HUES48 (cell line): Measurements from ENCODE around the gene CIB1.
"Not testable (repeated sequence)": the region's sequence is repeated elsewhere in the genome, so short reads cannot be mapped to it uniquely, and the experiment has no call there.

Experiments
- H3K27ac ChIP-seq: one replicate; pipeline ENCODE4 v1.7.0; 2013; ENCODE audit warnings: low read depth, low read length, inconsistent platforms
- H3K27me3 ChIP-seq: 2 replicates; pipeline ENCODE4 v1.6.1; 2013; ENCODE audit warnings: mild to moderate bottlenecking, low read length; ENCODE audit not compliant: control insufficient read depth, insufficient read depth
- H3K36me3 ChIP-seq: 2 replicates; pipeline ENCODE4 v1.6.1; 2013; ENCODE audit warnings: low read length; ENCODE audit not compliant: control insufficient read depth, insufficient read depth
- H3K4me1 ChIP-seq: 2 replicates; pipeline ENCODE4 v1.6.1; 2013; ENCODE audit warnings: mild to moderate bottlenecking, low read length; ENCODE audit not compliant: control insufficient read depth, insufficient read depth
- H3K4me3 ChIP-seq: 2 replicates; pipeline ENCODE4 v1.5.1; 2013; ENCODE audit warnings: mild to moderate bottlenecking, low read depth, low read length
- H3K9ac ChIP-seq: 2 replicates; pipeline ENCODE4 v1.6.1; 2013; ENCODE audit warnings: mild to moderate bottlenecking, low read depth, low read length, moderate library complexity
- H3K9me3 ChIP-seq: 2 replicates; pipeline ENCODE4 v1.6.1; 2013; ENCODE audit warnings: low read length; ENCODE audit not compliant: control insufficient read depth, insufficient read depth

CIB1 gene

DNA sequence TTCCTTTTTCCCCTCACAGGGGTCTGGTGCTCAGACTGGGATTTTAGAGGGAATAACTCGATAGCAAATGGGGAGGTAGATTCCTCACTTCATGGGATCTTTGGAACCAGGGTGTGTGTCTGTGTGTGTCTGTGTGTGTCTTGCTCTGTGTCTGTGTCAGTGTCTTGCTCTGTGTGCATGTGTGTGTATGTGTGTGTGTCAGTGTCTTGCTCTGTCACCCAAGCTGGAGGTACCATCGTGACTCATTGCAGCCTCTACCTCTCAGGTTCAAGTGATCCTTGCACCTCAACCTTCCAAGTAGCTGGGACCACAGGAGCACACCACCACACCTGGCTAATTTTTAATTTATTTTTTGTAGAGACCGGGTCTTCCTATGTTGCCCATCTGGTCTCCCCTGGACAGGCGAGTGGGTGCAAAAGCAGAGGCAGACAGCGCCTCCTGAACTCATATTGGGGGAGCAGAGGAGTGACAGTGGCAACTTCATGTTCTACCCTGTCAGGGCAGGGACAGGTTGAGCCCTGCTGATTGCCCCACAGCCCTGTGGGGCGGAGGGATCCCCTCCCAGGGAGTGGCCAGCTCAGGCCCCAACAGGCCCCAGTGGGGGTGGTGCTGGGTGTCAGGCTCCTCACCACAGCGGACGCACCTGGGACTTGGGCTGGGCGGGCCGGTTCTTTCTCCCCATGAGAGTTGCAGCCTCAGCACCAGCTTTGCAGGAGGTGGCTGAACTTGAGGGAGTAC is 43.0 kb downstream of the CIB1 start:
- no peaks in the 10 kb centered on the region for H3K36me3 ChIP-seq
- no peaks in the 10 kb centered on the region for H3K9me3 ChIP-seq
- no peak overlapping the region for H3K4me3 ChIP-seq
- no peak overlapping the region for H3K9ac ChIP-seq
- H3K4me1 ChIP-seq = no peaks in the 10 kb centered on the region; the same call in 1 of the 2 replicates
- H3K27me3 ChIP-seq = no peaks in the 10 kb centered on the region
- no peak overlapping the region for H3K27ac ChIP-seq

DNA sequence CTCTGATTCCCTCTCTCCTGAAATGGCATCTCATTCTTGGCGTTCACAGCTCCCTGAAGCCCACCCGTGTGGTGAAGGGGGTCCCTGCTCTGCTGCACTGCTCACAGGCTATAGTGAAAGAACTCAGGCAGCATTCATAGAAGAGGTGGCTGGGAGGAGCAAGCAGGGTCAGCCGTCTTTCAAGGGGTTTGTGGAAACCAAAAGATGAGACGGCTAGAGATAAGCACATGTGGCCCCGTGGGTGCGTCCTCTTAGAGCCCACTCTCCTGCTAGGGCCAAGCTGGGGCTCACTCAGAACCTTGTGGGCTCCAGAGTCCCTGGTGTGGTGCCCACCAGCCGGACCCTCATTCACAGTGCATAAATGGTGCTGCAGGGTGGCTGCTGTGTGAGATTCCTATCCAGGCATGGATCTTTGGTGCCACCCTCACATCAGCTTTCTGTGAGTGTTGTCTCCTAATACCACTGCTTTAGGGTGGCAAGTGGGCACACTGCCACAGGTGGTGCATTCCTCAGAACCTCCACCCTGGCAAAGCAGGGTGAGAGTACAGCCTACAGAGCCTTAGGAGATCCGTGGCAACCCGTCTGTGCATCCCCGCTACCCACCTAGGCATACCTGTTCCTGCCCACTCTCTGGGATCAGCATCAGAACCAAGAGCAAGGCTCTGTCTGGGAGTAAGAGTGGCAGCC is 43.8 kb downstream of the CIB1 start:
- H3K4me3 ChIP-seq = no peak overlapping the region
- no peak overlapping the region for H3K27ac ChIP-seq
- no peaks in the 10 kb centered on the region for H3K27me3 ChIP-seq
- H3K9ac ChIP-seq = no peak overlapping the region
- H3K36me3 ChIP-seq = no peaks in the 10 kb centered on the region
- no peaks in the 10 kb centered on the region for H3K9me3 ChIP-seq
- H3K4me1 ChIP-seq = peaks cover 5% of the 10 kb centered on the region

DNA sequence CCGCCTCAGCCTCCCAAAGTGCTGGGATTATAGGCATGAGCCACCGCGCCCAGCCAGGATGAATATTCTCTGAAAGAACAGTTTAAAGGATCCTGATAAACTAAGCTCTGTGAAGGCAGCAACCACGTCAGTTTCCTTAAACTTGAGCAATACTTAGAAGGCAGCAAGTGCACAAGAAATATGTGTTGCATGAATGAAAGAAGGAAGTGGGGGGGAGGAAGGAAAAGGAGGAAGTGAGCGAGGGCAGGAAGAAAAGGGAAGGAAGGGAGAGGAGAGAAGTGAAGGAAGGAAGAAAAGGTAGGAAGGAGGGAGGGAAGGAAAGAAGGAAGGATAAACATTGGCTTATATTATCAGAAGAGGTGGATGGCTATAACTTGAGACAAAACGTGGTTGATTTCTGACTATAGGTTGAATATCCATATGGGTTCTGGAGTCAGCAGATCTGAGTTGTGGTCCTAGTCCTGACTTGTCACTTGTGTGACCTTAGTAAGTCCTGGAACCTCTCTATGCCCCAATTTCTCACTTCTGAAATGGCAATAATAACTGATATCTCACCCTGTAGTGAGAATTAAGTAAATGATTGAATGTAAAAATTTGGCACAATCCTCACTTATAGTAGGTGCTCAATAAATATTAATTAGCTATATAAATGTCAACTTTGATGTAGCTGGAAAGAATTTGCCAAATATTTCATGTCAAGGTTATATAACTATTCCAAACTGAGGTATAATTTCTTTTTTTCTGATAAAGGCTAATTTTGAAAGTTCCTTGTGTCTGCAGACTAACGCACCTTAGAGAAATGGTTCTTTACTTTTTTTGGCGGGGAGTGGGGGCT is 44.6 kb downstream of the CIB1 start:
- Histone ChIP-seq H3K4me3 (no peak overlapping the region), H3K9me3 (no peaks in the 10 kb centered on the region), H3K27me3 (no peaks in the 10 kb centered on the region), H3K27ac (no peak overlapping the region), H3K9ac (no peak overlapping the region), H3K36me3 (no peaks in the 10 kb centered on the region), H3K4me1 (peaks cover 8% of the 10 kb centered on the region)

DNA sequence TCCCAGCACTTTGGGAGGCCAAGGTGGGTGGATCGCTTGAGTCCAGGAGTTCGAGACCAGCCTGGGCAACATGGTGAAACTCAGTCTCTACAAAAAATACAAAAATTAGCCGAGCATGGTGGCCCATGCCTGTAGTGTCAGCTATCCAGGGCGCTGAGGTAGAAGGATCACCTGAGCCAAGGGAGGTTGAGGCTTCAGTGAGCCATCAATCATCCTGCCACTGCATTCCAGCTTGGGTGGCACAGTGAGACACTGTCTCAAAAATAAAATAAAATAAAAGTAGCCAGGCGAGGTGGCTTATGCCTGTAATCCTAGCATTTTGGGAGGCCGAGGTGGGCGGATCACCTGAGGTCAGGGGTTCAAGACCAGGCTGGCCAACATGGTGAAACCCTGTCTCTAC is 45.7 kb downstream of the CIB1 start:
- H3K36me3 ChIP-seq, H3K9ac ChIP-seq, H3K27ac ChIP-seq, H3K4me3 ChIP-seq, H3K27me3 ChIP-seq, H3K9me3 ChIP-seq, H3K4me1 ChIP-seq: not testable (repeated sequence)

DNA sequence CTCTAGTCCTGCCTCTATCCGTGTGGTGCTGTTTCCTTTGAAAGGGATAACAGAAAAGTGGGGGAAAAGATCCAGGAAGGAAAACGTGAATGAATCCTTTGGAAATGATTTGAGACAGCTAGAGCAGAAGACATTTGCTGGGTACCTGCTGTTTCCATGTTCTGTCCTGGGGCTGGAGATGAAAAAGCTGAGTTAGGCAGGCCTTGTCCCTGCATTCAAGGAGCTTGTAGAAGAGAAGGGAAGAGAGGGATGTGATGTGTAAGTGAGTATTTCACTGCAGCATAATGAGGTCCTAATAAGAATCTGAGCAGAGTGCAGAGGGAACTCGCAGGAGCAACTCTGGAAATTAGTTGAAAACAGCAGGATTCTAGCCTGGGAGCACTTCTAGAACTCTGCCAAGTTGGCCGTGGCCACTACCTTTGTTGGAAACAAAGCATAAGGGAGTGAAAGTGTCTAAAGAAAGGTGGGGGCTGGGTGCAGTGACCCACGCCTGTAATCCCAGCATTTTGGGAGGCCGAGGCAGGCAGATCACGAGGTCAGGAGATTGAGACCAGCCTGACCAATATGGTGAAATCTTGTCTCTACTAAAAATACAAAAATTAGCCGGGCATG is 46.4 kb downstream of the CIB1 start:
- H3K9ac ChIP-seq = no peak overlapping the region

DNA sequence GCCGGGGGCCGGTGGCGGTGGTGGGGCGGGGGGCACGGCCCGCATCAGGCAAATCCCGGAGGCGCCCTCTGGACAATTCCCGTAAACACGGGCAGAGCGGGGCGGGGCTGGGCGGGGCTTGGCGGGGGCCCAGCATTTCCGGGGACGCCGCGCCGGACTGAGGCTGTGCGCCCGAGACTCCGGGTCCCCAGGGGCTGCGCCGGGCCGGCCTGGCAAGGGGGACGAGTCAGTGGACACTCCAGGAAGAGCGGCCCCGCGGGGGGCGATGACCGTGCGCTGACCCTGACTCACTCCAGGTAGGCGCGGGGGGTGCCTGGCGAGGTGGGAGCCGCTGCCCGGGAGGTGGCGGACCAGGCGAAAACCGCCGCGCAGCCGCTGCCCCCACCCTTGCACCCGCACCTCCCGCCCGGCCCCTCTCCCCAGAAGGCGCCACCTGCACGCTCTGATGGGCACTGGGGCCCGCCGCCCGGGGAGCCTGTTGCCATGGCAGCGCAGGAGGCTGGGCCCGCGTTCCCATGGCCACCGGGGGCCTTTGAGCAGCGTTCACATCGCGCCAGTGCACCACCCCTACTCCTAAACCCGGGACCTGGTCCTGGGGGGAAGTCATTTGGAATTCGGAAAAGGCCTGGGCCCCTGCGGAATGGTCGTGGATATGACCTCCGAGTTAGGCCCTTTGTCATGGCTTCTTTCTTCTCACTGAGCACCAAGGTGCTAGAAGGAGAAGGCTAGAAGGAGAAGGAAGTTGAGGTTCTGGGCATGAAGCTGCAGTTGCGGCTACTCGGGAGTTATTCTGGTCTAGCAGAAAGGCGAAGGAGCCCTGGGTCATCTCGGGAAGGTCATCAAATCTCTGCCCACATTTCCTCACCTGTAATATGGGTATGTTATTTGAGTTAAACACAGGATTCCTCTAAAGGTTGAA is 48.7 kb downstream of the CIB1 start:
- peak overlapping the region; percentile 30 for H3K27ac ChIP-seq
- H3K9me3 ChIP-seq = no peaks in the 10 kb centered on the region
- no peak overlapping the region for H3K9ac ChIP-seq
- H3K27me3 ChIP-seq = no peaks in the 10 kb centered on the region
- peaks cover 10% of the 10 kb centered on the region for H3K4me1 ChIP-seq
- peak overlapping the region; percentile 72 for H3K4me3 ChIP-seq
- H3K36me3 ChIP-seq = no peaks in the 10 kb centered on the region

More for the DNA sequence above, 46.4 kb downstream of the CIB1 start:
- H3K4me3 ChIP-seq = no peak overlapping the region
- no peaks in the 10 kb centered on the region for H3K9me3 ChIP-seq
- no peak overlapping the region for H3K27ac ChIP-seq
- no peaks in the 10 kb centered on the region for H3K27me3 ChIP-seq
- H3K36me3 ChIP-seq = no peaks in the 10 kb centered on the region
- H3K4me1 ChIP-seq = peaks cover 10% of the 10 kb centered on the region

DNA sequence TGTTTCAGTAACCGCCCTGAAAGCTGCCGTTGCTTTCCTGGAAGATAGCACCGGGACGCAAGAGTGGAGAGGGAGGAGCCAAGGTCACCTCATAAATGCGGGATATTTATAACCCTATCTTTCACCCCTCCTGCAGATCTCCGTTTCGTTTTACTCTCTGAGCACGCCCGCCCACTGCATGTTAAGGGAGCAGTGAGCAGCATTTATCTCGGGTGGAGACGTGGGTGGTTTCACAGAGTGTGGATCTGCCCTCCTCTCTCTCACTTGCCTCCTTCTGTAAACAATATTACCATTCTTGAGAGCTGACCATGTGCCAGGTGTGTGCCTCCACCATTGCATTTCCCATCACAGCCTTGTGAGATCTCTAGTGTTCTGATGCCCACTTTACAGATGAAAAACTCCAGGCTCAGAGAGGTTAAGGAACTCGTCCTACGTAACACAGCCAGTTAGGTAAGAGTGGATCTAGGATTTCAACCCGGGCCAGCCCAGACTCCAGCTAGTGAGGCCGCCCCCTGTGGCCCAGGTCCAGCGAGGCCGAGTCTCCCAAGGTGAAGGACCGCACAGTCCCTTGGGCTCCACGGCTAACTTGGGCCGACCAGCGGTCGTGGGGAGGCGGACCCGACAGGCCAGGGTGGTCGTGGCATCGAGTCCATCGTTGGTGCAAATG is 49.5 kb downstream of the CIB1 start:
- Histone ChIP-seq H3K27me3 (no peaks in the 10 kb centered on the region), H3K4me1 (peaks cover 10% of the 10 kb centered on the region), H3K9me3 (no peaks in the 10 kb centered on the region), H3K36me3 (no peaks in the 10 kb centered on the region), H3K4me3 (peak overlapping the region; percentile 72), H3K27ac (no peak overlapping the region), H3K9ac (no peak overlapping the region)

DNA sequence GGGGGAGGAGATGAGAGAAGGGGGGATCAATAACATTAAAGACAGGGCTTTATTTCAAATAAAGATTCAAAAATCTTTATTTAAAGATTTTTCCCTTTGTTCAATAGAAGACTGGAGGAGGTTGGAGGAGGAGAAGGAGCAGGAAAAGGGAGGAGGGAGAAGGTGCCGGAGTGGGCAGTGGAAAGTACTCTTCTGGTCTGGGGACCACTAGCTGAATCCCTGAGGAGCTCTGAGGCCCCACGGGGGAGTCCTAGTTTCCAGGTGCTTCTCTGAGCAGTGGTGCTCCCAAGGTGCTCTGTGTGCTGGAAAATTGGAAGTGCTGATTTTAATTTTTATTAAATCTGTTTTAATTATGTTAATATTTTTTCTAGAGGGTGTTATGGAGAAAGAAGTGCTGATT is 52.0 kb downstream of the CIB1 start:
- no peak overlapping the region for H3K4me3 ChIP-seq

More for the DNA sequence above, 52.0 kb downstream of the CIB1 start:
- H3K9ac ChIP-seq = no peak overlapping the region
- H3K4me1 ChIP-seq = peaks cover 10% of the 10 kb centered on the region
- H3K27me3 ChIP-seq = no peaks in the 10 kb centered on the region
- no peak overlapping the region for H3K27ac ChIP-seq
- H3K36me3 ChIP-seq = no peaks in the 10 kb centered on the region
- H3K9me3 ChIP-seq = no peaks in the 10 kb centered on the region
